Measurements from ENCODE around the gene AS3MT.
"Not testable (repeated sequence)": the region's sequence is repeated elsewhere in the genome, so short reads cannot be mapped to it uniquely, and the experiment has no call there.

AS3MT gene

GRCh38 chr10:102919246-102919959, 50.1 kb downstream of the AS3MT start:
- DNase-seq (ENCODE audit: low read depth in 3 of 3), result peak in 1 of 3 experiments; percentile 12

DNA sequence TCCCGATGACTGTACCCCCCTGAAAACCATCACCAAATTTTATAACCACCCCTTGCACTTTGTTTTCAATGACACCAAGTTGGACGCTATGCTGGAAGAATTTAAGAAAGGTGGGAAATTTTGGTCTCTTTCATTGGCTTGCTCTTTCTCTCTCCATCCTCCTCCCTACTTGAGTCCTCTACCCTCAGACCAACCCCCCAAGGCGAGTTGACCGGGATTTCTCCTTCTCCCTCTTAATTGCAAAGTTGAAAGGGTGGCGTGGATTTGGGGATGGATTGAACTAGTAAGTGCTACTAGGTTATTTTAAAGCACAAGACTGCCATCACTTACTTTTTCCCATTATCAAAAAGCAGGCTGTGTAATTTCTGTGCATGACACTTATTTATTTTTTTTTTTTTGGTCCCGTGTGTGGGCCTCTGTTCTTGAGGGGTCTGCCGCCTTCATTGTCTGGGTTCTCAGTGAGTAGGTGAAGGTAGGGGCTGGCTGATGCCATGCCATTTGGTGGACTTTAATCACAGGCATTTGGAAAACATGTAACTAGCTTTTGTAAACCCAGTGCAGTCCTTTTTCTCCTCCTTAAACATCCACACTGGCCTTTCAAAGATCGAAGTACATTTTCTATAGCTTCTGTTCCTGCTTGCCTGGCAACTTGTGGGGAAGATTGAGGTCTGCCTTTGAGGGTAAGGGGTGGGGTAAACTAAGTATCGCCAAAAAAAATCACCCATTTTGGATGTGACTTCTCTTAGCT, 50.9 kb downstream of the AS3MT start:
- no peak for DNase-seq (ENCODE audit: low read depth in 3 of 3)

DNA sequence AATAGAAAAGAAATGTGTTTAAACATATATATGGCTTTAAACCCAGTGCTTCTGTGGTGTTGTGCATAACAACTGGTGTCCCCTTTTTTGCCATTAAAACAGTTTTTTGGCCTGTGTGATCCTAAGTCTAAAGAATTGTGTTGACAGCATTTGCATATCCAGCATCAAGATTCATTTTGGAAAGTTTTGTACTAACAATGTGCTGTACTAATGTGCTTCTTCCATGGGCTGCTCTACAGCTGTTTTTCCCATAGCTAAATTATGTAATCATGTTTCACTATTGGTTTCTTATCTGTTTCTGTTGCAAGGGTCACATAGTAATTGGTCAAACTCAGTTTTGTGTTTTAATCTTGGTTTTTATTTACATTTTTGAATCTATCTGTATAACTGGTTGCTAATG, 54.3 kb downstream of the AS3MT start:
- no peak for DNase-seq (ENCODE audit: low read depth in 3 of 3)

- DNase-seq (ENCODE audit: low read depth in 3 of 3), result no peak
Observed at GRCh38 chr10:102926842-102927241, 57.6 kb downstream of the AS3MT start.

- no peak for DNase-seq (ENCODE audit: low read depth in 3 of 3)
Observed at GRCh38 chr10:102927311-102928010, 58.2 kb downstream of the AS3MT start.

DNA sequence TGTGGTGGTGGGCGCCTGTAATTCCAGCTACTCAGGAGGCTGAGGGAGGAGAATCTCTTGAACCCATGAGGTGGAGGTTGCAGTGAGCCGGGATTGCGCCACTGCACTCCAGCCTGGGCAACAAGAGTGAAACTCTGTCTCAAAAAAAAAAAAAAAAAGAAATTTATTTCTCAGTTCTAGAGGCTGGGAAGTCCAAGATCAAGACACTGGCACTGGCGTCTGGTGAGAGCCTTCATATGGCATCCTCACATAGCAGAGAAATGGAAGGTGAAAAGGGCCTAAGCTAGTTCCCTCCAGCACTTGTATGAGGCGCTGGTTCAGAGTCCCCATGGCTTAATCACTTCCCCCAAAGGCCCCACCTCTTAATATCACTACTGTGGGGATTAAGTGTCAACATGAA, 59.2 kb downstream of the AS3MT start:
- not testable (repeated sequence) for DNase-seq (ENCODE audit: low read depth in 3 of 3)

DNA sequence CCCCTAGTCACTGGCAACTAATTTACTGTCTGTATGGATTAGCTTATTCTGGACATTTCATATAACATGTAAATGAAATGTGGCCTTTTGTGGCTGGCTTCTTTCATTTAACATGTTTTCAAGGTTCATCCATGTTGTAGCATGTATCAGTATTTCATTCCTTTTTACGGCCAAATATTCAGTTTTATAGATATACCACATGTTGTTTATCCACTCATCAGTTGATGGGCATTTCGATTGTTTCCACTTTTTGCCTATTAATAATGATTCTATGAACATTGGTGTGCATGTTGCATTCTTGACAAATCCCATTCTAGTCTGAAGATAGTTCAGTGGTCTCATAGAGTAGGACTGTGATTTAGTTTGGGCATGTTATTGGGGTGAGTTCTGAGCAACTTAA, 61.5 kb downstream of the AS3MT start:
- no peak for DNase-seq (ENCODE audit: low read depth in 3 of 3)

DNA sequence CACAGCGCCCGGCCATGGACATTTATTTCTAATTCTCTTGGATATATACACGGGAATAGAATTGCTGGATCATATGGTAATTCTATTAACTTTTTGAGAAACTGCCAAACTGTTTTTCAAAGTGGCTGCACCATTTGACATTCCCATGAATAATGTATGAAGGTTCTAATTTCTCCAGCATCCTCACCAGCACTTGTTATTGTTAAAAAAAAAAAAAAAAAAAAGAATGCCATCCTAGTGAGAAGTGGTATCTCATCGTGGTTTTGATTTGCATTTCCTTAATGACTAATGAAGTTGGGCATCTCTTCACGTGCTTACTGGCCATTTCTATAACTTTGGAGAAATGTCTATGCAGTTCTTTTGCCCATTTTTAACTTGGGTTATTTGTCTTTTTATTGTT, 62.4 kb downstream of the AS3MT start:
- DNase-seq (ENCODE audit: low read depth in 3 of 3), result no peak

- DNase-seq (ENCODE audit: low read depth in 3 of 3), result no peak
Observed at GRCh38 chr10:102935505-102935904, 66.2 kb downstream of the AS3MT start.

- peak in 1 of 3 experiments; percentile 38 for DNase-seq (ENCODE audit: low read depth in 3 of 3)
Observed at GRCh38 chr10:102935939-102936605, 66.8 kb downstream of the AS3MT start.

GRCh38 chr10:102941401-102941800, 72.1 kb downstream of the AS3MT start:
- no peak for DNase-seq (ENCODE audit: low read depth in 3 of 3)

DNA sequence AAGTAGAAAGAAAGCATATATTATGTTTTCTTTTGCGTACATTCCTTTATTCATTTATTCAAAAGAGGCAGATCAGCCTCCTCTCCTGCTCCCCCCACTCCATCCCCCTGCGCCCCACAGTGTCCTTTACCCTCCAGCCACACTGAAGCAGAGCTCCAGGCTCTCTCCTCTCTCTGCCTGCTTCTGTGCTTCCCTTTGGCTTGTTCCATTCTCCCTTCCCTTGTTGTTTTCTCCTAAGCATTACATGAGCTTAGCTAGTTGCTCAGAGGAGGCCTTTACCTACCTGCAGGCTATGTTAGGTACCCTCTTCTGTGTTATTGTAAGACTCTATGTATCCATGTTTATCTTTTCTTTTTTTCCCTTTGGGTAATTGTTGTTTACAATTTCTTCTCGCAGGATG, 76.2 kb downstream of the AS3MT start:
- DNase-seq (ENCODE audit: low read depth in 3 of 3), result no peak

DNA sequence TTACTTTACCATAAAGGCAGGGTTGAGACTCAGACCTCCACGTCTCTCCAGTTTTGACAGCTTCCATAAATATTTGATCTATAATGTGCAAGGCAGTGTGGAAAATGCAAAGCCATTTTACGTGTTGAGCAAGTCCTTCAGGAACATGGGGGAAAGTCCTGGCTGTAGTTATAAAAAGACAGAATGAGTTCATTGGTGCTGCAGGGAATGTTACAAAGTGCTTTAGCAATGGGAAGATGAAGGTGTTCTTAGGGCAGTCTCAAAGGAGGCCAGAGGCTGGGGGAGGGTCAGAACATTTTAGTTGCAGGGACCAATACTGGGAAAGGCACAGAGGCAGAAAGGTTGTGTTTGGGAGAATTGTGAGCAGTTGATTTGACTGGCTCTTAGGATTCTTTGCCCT, 76.7 kb downstream of the AS3MT start:
- no peak for DNase-seq (ENCODE audit: low read depth in 3 of 3)

GRCh38 chr10:102946992-102947391, 77.7 kb downstream of the AS3MT start:
- no peak for DNase-seq (ENCODE audit: low read depth in 3 of 3)

DNA sequence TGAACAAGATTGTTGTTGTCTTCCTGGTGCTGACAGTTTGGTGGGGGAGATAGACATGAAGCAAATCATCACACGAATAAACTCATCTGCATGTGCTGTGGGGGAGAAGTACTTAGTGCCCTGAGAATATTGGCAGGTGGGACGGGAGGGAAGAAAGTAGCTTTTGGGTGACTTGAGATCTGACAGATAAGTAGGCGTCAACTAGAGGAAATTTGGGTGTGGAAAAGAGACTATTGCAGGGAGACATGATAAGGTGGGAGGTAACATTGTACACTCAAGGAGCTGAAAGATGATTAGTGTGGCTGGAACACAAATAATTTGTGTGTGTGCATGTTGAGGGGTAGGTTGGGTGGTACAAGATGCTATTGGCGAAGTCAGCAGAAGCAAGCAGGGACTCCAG, 78.9 kb downstream of the AS3MT start:
- no peak for DNase-seq (ENCODE audit: low read depth in 3 of 3)

- DNase-seq (ENCODE audit: low read depth in 3 of 3), result no peak
Observed at GRCh38 chr10:102948786-102949185, 79.5 kb downstream of the AS3MT start.

DNA sequence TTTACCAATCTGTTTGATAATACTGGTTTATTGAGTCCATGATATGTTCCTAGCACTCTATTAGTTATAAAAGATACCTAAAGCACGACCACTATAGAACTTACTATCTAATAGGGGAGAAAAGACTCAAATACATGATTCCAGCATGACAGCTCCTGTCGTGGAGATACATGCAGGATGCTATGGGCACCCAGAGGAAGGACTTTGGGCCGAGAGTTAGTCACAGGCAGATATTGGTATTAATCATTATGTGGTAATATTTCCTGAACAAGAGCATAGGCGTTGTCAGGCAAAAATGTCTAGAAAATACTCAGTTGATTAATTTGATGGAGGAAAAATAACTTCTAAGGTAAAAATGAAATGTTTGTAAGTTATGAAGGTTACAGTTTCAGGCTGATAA, 80.6 kb downstream of the AS3MT start:
- no peak for DNase-seq (ENCODE audit: low read depth in 3 of 3)

DNA sequence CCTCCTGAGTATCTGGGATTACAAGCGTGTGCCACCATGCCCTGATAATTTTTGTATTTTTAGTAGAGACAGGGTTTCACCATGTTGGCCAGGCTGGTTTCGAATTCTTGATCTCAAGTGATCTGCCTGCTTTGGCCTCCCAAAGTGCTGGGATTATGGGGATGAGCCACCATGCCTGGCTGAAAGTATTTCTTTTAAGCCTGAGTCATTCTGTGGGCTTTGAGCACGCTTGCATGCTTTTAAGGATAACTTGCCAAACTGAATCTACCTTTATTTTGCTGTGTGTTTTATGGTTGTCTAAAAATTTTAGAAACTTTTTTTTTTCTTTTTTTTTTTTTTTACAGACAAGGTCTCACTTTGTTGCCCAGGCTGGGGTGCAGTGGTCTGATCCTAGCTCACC, 82.0 kb downstream of the AS3MT start:
- DNase-seq (ENCODE audit: low read depth in 3 of 3), result no peak
